Thyroid gland (tissue), 4 donors: ENCODE results near the gene PLEKHA7. TPM values are rescaled to one million over a fixed set of nuclear protein-coding genes. Genes with fewer than 3 reads are reported as not detected.

Experiments used
- DNase-seq, 2 donors: peaks; one replicate each; pipeline ENCODE4 v3.0.0-alpha.2; 2019
- H3K27ac ChIP-seq, 3 donors: fragments of 200-600 bp; sonication (generic); 1 replicate in 2 of 3; 2 replicates in 1 of 3; pipeline ENCODE4 v1.5.1; 2016 to 2019; ENCODE audit warnings: mild to moderate bottlenecking in 1 of 3, moderate library complexity in 1 of 3
- H3K27me3 ChIP-seq: fragments of 200-600 bp; sonication (generic); one replicate; pipeline ENCODE4 v1.5.1; 2019
- H3K36me3 ChIP-seq, 2 donors: fragments of 200-600 bp; sonication (generic); one replicate each; pipeline ENCODE4 v1.5.1; 2016 to 2019
- H3K4me1 ChIP-seq, 2 donors: fragments of 200-600 bp; sonication (generic); one replicate each; pipeline ENCODE4 v1.5.1; 2017 to 2019
- H3K4me3 ChIP-seq, 3 donors: fragments of 200-600 bp; sonication (generic); replicated peaks in 1 of 3; 1 replicate in 2 of 3; 2 replicates in 1 of 3; pipeline ENCODE4 v1.5.1; 2016; ENCODE audit warnings: mild to moderate bottlenecking in 1 of 3
- H3K9me3 ChIP-seq: fragments of 200-600 bp; sonication (generic); one replicate; pipeline ENCODE4 v1.5.1; 2017
- POLR2A ChIP-seq, 2 donors: fragments of 450-650 bp; IDR thresholded peaks; one replicate each; pipeline ENCODE4 v1.6.1; 2017; ENCODE audit warnings: antibody characterized with exemption in 2 of 2, mild to moderate bottlenecking in 2 of 2, moderate library complexity in 1 of 2
- WGBS, 2 donors: methylation state at CpG; one replicate each; pipeline ENCODE4 v1.1.5; 2017; 5-methylcytosine and 5-hydroxymethylcytosine counted together
- intact Hi-C: fragments of 100-400 bp; cut with DNase I; formaldehyde crosslinking; loops from one replicate; pipeline ENCODE4 v1.15.1; 2023
- total RNA-seq, 4 donors: library from RNA; depleted of rRNA; stranded (reverse); fragments of >200 nt; gene quantifications; one replicate each; pipeline ENCODE4 v1.2.3, GENCODE V29; 2016
- TF ChIP-seq, protein P1 (sequence below), 6 experiments: fragments of 200-600 bp in 3 of 6; fragments of 450-650 bp in 3 of 6; sonication (generic) in 3 of 6; IDR thresholded peaks; one replicate each; pipeline ENCODE4 v1.5.1; 2016 to 2019; ENCODE audit warnings: antibody characterized with exemption in 6 of 6, mild to moderate bottlenecking in 2 of 6, inconsistent platforms in 1 of 6, moderate library complexity in 1 of 6

The PLEKHA7 gene
- total RNA-seq, 4 donors from 2014 or later = 22.5 to 29.0 (median 23.4) TPM

DNA sequence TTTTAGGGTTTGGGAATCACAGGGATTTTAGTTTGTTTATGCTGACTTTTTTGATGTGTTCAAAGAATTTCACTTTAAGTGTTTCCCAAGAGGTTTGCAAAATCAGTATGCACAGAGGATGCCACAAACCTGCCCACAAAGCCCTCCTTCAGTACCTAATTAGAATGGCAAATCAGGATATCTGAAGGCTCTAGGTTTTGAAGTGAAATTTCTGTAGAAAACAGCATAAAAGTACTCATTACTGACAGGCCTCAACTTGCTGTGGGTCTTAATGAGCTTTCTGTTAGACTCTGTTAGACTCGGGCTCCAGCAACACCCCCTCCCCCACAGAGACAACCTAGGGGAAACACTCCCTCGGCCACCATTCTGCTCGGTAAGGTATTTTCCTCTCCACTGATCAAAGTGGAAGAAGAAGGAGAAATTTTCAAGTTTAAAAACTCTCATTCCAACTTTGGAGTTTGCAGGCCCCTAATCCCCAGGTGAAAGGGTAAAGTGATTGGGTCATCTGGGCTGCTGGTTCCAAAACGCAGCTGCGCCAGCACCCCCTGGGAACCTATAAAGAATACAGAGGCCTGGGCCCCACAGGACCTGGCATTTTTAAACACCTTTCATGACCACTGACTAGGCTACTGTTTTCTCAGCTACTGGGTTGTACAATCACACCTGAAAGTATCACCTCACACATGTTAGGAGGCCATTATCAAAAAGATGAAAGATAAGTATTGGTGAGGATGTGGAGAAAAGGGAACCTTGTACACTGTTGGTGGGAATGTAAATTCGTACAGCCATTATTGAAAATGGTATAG lies 67.5 kb downstream of the PLEKHA7 start:
- H3K36me3 ChIP-seq = no peaks in the 10 kb centered on the region
- H3K27ac ChIP-seq = peak overlapping the region; percentile 32 to 71 (median 47)
- intact Hi-C loops = loop anchor here (5.0 to 10.0 kb wide), 2 partner anchors 68 to 121 kb away; partner anchors contain the start of gene PLEKHA7
- no peaks in the 10 kb centered on the region for H3K9me3 ChIP-seq
- TF ChIP-seq, protein P1, sequence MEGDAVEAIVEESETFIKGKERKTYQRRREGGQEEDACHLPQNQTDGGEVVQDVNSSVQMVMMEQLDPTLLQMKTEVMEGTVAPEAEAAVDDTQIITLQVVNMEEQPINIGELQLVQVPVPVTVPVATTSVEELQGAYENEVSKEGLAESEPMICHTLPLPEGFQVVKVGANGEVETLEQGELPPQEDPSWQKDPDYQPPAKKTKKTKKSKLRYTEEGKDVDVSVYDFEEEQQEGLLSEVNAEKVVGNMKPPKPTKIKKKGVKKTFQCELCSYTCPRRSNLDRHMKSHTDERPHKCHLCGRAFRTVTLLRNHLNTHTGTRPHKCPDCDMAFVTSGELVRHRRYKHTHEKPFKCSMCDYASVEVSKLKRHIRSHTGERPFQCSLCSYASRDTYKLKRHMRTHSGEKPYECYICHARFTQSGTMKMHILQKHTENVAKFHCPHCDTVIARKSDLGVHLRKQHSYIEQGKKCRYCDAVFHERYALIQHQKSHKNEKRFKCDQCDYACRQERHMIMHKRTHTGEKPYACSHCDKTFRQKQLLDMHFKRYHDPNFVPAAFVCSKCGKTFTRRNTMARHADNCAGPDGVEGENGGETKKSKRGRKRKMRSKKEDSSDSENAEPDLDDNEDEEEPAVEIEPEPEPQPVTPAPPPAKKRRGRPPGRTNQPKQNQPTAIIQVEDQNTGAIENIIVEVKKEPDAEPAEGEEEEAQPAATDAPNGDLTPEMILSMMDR (IDR thresholded peaks at IDR 0.05) = no peak
- no peak for TF ChIP-seq POLR2A (IDR thresholded peaks at IDR 0.05)
- WGBS, 2 donors = 42 to 48% methylated on average over 6 of the region's 6 CpGs
- peak; percentile 45 to 53 for DNase-seq
- H3K27me3 ChIP-seq = no peaks in the 10 kb centered on the region
- H3K4me1 ChIP-seq = peaks cover 6 to 11% of the 10 kb centered on the region in 2 donors
- H3K4me3 ChIP-seq = no peak overlapping the region

DNA sequence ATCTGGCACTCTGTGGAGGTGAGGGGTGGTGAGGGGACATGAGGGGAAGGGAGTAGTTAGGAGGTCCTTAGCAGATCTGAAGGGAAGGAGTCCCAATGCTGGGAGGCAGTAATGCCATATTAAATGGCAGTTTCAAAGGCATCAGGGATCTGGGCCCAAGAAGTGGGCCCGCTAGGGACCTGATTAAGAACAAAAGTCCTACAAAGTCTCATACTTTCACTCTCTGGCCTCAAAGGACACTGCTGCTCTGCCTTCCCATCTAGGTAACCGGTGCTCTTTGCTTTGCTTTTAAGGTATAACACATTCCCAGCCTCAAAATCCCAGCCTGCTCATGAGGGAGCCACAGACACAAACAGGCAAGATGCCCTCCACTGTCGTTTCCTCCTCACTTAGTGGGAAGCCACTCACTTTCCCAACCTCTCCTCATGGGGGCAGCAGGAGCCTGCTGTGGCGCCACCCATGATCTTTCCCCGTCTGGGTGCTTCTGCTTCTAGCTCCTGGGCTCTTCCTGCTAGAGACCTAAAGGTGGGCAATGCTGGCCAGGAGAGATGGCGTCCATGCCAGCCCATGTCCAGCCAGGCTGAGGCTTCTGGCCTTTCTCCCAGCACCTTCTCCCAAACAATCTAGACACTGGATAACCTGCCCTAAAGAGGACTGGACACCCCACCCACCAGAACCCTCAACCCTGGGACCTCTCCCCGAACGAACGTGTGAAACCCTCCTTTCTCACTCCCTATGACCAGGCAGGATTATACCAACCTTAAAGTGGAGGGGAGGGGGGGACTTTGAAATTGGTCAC lies 68.3 kb downstream of the PLEKHA7 start:
- Histone ChIP-seq H3K4me3 (no peak overlapping the region), H3K27ac (peak overlapping the region; percentile 32 to 71 (median 47)), H3K9me3 (no peaks in the 10 kb centered on the region), H3K27me3 (no peaks in the 10 kb centered on the region), H3K36me3 (no peaks in the 10 kb centered on the region), H3K4me1 (peaks cover 6 to 11% of the 10 kb centered on the region in 2 donors)
- TF ChIP-seq POLR2A (IDR thresholded peaks at IDR 0.05) = no peak
- TF ChIP-seq, protein P1 (IDR thresholded peaks at IDR 0.05) = peak; percentile 36 to 90 (median 84)
- whole genome bisulfite sequencing, 2 donors = 40 to 43% methylated on average over 9 of the region's 9 CpGs
- DNase-seq = peak; percentile 77 to 79
- intact Hi-C loops = loop anchor here (5.0 to 10.0 kb wide), 2 partner anchors 69 to 121 kb away; partner anchors contain the start of gene PLEKHA7

DNA sequence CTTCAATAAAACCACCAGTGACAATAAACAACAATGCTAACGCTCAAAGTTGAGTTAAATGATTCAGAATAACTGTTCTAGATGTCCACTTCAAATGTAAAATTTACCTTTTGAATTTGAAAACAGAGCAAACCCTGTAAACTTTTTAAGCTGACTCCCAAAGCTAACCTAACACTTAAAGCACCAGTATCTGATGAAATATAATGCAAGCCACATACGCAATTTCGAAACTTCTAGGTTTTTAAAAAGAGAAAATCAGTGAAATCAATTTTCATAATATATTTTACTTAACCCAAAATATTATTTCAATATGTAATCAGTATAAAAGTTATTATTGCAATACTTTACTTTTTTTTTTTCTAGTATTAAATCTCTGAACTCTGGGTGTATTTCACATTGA lies 71.3 kb downstream of the PLEKHA7 start:
- no peaks in the 10 kb centered on the region for H3K27me3 ChIP-seq
- no peak overlapping the region for H3K4me3 ChIP-seq
- intact Hi-C loops = loop anchor here (10.0 kb wide), 1 partner anchor 72 kb away; the partner anchor contains the start of gene PLEKHA7
- H3K4me1 ChIP-seq = peaks cover 6 to 11% of the 10 kb centered on the region in 2 donors
- H3K36me3 ChIP-seq = no peaks in the 10 kb centered on the region
- no peak for DNase-seq
- H3K9me3 ChIP-seq = no peaks in the 10 kb centered on the region
- TF ChIP-seq, protein P1 (IDR thresholded peaks at IDR 0.05) = no peak
- TF ChIP-seq POLR2A (IDR thresholded peaks at IDR 0.05) = no peak
- no peak overlapping the region for H3K27ac ChIP-seq
- 94% methylated on average over 3 of the region's 3 CpGs for WGBS, 2 donors

DNA sequence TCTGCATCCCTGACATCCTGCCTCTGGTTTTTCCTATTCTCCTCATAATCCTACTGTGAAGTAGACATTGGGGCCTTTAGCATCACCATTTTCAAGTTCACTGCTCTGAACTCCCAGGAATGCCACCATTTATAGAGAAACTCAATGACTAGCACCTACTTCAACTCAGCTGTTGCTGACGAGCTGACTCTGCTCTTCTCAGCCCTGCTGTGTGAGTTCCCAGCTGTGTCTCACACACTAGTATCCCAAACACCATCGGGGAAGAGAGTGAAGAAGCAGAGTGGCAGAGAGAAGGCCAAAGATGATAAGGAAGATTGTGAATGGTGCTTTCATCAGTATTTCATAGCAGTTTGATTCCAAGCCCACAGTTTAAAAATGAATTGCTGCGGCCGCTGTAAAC lies 71.9 kb downstream of the PLEKHA7 start:
- WGBS, 2 donors = 72 to 78% methylated on average over 4 of the region's 4 CpGs
- intact Hi-C loops = loop anchor here (10.0 kb wide), 1 partner anchor 72 kb away; the partner anchor contains the start of gene PLEKHA7
- TF ChIP-seq, protein P1 (IDR thresholded peaks at IDR 0.05) = no peak
- Histone ChIP-seq H3K9me3 (no peaks in the 10 kb centered on the region), H3K36me3 (no peaks in the 10 kb centered on the region), H3K4me3 (no peak overlapping the region), H3K4me1 (peaks cover 6 to 12% of the 10 kb centered on the region in 2 donors), H3K27me3 (no peaks in the 10 kb centered on the region), H3K27ac (no peak overlapping the region)
- no peak for DNase-seq
